Hematopoietic multipotent progenitor cell (in vitro differentiated cells): Measurements from ENCODE around the gene ROBO3. TPM values are rescaled to one million over a fixed set of nuclear protein-coding genes. Genes with fewer than 3 reads are reported as not detected.

Source experiments
- DNase-seq, 3 donors: peaks; one replicate each; pipeline ENCODE4 v3.0.0-alpha.2; 2011 to 2015; ENCODE audit warnings: low read depth in 2 of 3, low spot score in 2 of 3
- total RNA-seq: library from RNA; depleted of rRNA; stranded (reverse); fragments of >200 nt; gene quantifications from one replicate; pipeline ENCODE4 v1.2.3, GENCODE V29; 2012

ROBO3 gene
- total RNA-seq, 1 donor, result 40.9 TPM

DNA sequence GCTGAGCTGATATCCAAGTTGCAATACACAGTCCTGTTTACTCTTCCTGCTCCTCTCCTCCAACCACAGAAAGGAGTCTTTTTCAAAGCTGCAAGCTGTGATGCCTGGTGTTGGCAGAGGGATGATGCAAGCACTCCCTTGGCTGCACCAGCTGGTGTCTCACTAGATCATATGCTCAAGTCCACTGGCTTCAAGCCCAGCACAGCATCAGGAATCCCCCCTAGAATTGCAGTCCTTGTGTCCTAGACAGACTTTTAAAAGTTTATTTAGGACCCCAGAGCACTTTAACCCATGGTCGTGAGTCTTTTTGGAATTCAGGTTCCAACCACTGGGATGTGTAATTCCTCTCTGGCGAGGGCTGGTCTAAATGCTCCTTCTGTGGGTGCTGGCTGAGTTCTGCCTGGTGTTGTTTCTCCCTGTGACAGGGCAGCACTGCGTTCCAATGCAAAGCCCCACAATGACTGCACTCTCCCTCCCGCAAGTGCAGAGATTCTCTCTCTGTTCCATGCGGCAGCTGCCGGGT is 51.9 kb downstream of the ROBO3 start:
- DNase-seq, result no peak

GRCh38 chr11:124918950-124919349 is 53.7 kb downstream of the ROBO3 start, which contains the start of gene HEPN1:
TSS of gene HEPN1 (plus strand) at chr11:124919250.
- DNase-seq, result no peak

DNA sequence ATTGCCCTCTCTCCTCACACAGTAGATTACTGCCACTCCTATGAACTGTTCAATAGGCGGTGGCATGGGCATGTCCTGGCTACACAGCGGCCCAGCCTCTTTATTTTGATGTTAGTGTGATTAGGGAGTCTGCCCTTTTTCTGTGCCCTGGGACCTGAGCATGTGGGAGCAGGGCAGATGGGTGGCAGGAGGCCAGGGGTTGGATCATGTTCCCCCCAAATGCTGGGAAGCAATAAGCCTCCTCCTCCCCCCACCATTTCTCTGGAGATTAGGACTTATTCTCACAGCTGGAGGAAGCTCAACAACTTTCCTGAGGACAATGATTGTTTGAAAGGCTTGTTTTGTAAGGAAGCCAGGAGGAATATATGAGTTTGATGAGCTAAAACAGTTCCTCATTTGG is 54.7 kb downstream of the ROBO3 start:
- DNase-seq, result no peak

DNA sequence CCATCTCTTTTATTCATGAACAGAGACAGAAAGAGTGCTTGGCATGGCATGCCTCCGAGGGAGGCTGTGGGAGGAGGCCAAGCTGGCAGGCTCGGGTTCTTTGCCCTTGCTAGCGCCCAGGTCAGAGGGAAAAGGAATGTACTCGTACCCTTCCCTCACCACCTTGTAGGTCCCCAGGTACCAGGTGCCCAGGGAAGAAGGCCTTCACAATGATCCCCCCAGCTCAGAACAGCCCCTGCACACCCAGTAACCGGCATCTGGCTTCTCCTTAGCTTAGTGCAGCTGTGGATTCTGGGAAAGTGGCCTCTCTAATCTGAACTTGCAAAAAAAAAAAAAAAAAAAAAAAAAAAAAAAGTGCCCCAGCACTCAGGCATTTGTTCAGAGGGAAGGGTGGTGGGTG is 55.1 kb downstream of the ROBO3 start:
- DNase-seq, result no peak

DNA sequence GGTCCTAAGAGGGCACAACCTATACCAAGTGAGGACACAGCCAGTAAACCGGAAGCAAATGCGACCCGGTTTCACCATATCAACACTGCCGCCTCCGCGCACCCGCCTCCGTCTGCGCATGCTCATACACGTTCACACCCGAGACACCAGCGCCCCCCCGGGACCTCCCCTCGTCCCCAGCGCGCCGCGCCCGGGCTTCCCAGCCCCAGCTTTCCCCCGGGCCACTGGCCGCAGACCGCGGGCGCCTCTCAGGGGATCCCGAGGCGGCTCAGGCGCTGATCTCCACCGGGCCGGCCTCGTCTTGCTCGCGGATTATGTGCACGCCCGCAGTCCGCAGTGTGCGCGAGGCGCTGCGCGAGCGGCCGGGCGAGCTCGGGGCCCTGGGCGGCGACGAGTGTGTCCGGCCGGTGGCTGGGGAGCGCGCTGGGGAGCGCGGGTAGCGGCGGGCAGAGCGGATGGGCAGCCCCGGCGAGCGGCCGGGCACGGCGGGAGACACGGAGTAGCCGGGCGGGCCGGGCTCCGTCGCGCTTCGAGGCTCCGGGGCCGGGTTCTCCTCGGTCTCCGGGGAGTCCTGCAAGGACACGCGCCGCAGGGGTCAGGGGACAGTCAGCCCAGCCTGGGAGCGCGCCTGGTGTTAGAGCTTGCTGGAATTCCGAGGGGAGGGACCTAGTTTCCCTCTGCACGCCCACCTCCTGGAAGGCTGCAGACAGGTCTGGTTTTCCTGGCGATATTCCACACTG is 55.8 kb downstream of the ROBO3 start:
- peak; percentile 40 to 89 (median 86) for DNase-seq

- DNase-seq, result no peak
Measured at GRCh38 chr11:124922831-124923230, 57.6 kb downstream of the ROBO3 start.

DNA sequence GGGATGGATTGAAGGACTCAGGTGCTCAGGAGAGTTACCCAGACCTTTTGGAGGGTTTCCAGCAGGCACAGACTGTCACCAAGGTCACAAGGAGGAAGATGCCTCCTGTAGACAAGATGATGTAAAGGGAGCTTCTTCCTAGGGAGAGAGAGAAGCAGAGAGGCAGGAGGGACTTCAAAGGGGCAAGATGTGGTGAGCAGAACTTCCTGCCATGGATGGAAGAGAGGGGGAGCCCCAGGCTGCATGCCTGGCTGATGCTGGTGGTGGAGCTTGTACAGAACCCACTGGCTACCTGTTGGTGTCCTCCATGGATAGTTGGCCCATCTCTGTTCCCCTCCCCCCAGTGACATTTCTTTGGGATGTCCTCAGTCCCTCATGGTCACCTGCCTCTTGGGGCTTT is 58.1 kb downstream of the ROBO3 start:
- DNase-seq, result no peak

GRCh38 chr11:124928942-124929665 is 63.9 kb downstream of the ROBO3 start:
- DNase-seq, result no peak

- no peak for DNase-seq
Measured at GRCh38 chr11:124930799-124931198, 65.6 kb downstream of the ROBO3 start.

Other genes with a start within 250 kb of the ROBO3 start
- gene TBRG1, start 242.6 kb upstream of the ROBO3 start, total RNA-seq, result 15.9 TPM
- 11.0 TPM for gene SIAE, start 191.7 kb upstream of the ROBO3 start, total RNA-seq
- gene SPA17, start 191.5 kb upstream of the ROBO3 start, total RNA-seq, result 0.27 TPM
- gene NRGN, start 125.5 kb upstream of the ROBO3 start, total RNA-seq, result 5.1 TPM
- 0.27 TPM for gene VSIG2, start 113.2 kb upstream of the ROBO3 start, total RNA-seq
- gene ESAM, start 103.1 kb upstream of the ROBO3 start, total RNA-seq, result 5.4 TPM
- gene MSANTD2, start 65.0 kb upstream of the ROBO3 start, total RNA-seq, result 4.0 TPM
- 93.7 TPM for gene ROBO4, start 32.4 kb downstream of the ROBO3 start, total RNA-seq
- not detected for gene HEPN1, start 53.8 kb downstream of the ROBO3 start, total RNA-seq
- not detected for gene HEPACAM, start 70.6 kb downstream of the ROBO3 start, total RNA-seq
- 0.54 TPM for gene CCDC15, start 88.8 kb downstream of the ROBO3 start, total RNA-seq
- gene SLC37A2, start 197.9 kb downstream of the ROBO3 start, total RNA-seq, result 0.27 TPM
- 38.2 TPM for gene TMEM218, start 246.2 kb downstream of the ROBO3 start, total RNA-seq